Stimulated activated CD8-positive, alpha-beta memory T cell treated with anti-CD3 and anti-CD28 coated beads, Interleukin-12 subunit alpha, Interleukin-12 subunit beta, amount 100 ng/mL, for 1 hour (primary cell): ENCODE data around the gene TRIM67.
A peak's percentile ranks its signal among the peaks of the same experiment; 100 is the strongest.

Experiments
- DNase-seq: peaks from one replicate; pipeline ENCODE4 v3.0.0-alpha.2; 2020; ENCODE audit warnings: low read depth

The TRIM67 gene

GRCh38 chr1:231233735-231234417 lies 72.0 kb downstream of the TRIM67 start:
- no peak for DNase-seq

GRCh38 chr1:231234506-231234905 lies 72.6 kb downstream of the TRIM67 start:
- DNase-seq = no peak

GRCh38 chr1:231235526-231236207 lies 73.8 kb downstream of the TRIM67 start:
- DNase-seq = no peak

- DNase-seq = no peak
Observed at GRCh38 chr1:231236208-231236591, 74.3 kb downstream of the TRIM67 start.

GRCh38 chr1:231236938-231237337 lies 75.1 kb downstream of the TRIM67 start:
- DNase-seq = no peak

GRCh38 chr1:231238298-231238697 lies 76.4 kb downstream of the TRIM67 start:
- no peak for DNase-seq

GRCh38 chr1:231240531-231240882 lies 78.6 kb downstream of the TRIM67 start:
- DNase-seq = no peak

- DNase-seq = peak; percentile 85
Observed at GRCh38 chr1:231240883-231241735, 79.3 kb downstream of the TRIM67 start, which contains the start of gene GNPAT. Gene GNPAT, plus strand, starts transcription at chr1:231241212. Its CDS starts 167 bp downstream, at chr1:231241379.

GRCh38 chr1:231241750-231242149 lies 79.9 kb downstream of the TRIM67 start:
- DNase-seq = no peak

GRCh38 chr1:231242516-231243198 lies 80.8 kb downstream of the TRIM67 start:
- DNase-seq = no peak

GRCh38 chr1:231248778-231249177 lies 86.9 kb downstream of the TRIM67 start:
- DNase-seq = no peak

GRCh38 chr1:231252336-231252735 lies 90.5 kb downstream of the TRIM67 start:
- DNase-seq = no peak

- DNase-seq = no peak
Observed at GRCh38 chr1:231260351-231260750, 98.5 kb downstream of the TRIM67 start.

GRCh38 chr1:231264642-231265041 lies 102.8 kb downstream of the TRIM67 start:
- DNase-seq = no peak

- no peak for DNase-seq
Observed at GRCh38 chr1:231265379-231265778, 103.5 kb downstream of the TRIM67 start.

GRCh38 chr1:231266811-231267322 lies 105.0 kb downstream of the TRIM67 start:
- DNase-seq = no peak
